OCI-LY1 (cell line): ENCODE measurements around the gene STK4.

Experiments
- CTCF ChIP-seq: fragments of 200-600 bp; sonication (generic), shearing (Covaris generic); IDR thresholded peaks from 2 replicates; pipeline ENCODE4 v1.5.1; 2017; ENCODE audit warnings: mild to moderate bottlenecking, antibody characterized with exemption, low read length, moderate library complexity, mixed read lengths
- EZH2 ChIP-seq: fragments of 200-600 bp; sonication (generic), shearing (Covaris generic); IDR thresholded peaks from 2 replicates; pipeline ENCODE4 v1.8.0; 2017; ENCODE audit warnings: borderline replicate concordance, mixed run types, mild to moderate bottlenecking, antibody characterized with exemption, low read length, moderate library complexity, mixed read lengths

- TF ChIP-seq CTCF, result no peak
- TF ChIP-seq EZH2, result no peak
Observed at GRCh38 chr20:45115386-45115774, 149.1 kb downstream of the STK4 start.
